KMS-11 (cell line): Measurements from ENCODE around the gene PPM1H.
"Not testable (repeated sequence)": the region's sequence is repeated elsewhere in the genome, so short reads cannot be mapped to it uniquely, and the experiment has no call there.

Source experiments
- H2AFZ ChIP-seq: fragments of 200-600 bp; sonication (generic); 2 replicates; pipeline ENCODE4 v1.6.1; 2016; ENCODE audit warnings: antibody characterized with exemption, mixed run types, low read depth
- H3K27ac ChIP-seq: fragments of 200-600 bp; sonication (generic); 2 replicates; pipeline ENCODE4 v1.6.1; 2016; ENCODE audit warnings: mild to moderate bottlenecking, mixed run types
- H3K27me3 ChIP-seq: fragments of 200-600 bp; sonication (generic); 2 replicates; pipeline ENCODE4 v1.6.1; 2017; ENCODE audit warnings: mild to moderate bottlenecking, low read depth, mixed run types, moderate library complexity; ENCODE audit not compliant: insufficient read depth
- H3K36me3 ChIP-seq: fragments of 200-600 bp; sonication (generic); 2 replicates; pipeline ENCODE4 v1.6.1; 2017; ENCODE audit warnings: mild to moderate bottlenecking, mixed run types; ENCODE audit not compliant: insufficient read depth
- H3K4me1 ChIP-seq: fragments of 200-600 bp; sonication (generic); 2 replicates; pipeline ENCODE4 v1.6.1; 2016; ENCODE audit warnings: mild to moderate bottlenecking, low read depth, mixed run types; ENCODE audit not compliant: poor library complexity, severe bottlenecking
- H3K4me2 ChIP-seq: fragments of 200-600 bp; sonication (generic); 2 replicates; pipeline ENCODE4 v1.7.0; 2016; ENCODE audit warnings: mild to moderate bottlenecking, mixed run types
- H3K4me3 ChIP-seq: fragments of 200-600 bp; sonication (generic); IDR thresholded peaks from 2 replicates; pipeline ENCODE4 v1.6.1; 2017; ENCODE audit warnings: low read depth, low read length, mixed read lengths; ENCODE audit not compliant: insufficient read depth
- H3K79me2 ChIP-seq: fragments of 200-600 bp; sonication (generic); 2 replicates; pipeline ENCODE4 v1.6.1; 2016; ENCODE audit warnings: low read depth, mixed run types; ENCODE audit not compliant: insufficient read depth
- H3K9ac ChIP-seq: fragments of 200-600 bp; sonication (generic); 2 replicates; pipeline ENCODE4 v1.6.1; 2016; ENCODE audit warnings: mild to moderate bottlenecking, mixed run types
- H4K20me1 ChIP-seq: fragments of 200-600 bp; sonication (generic); 2 replicates; pipeline ENCODE4 v1.6.1; 2016; ENCODE audit warnings: mild to moderate bottlenecking, mixed run types; ENCODE audit not compliant: insufficient read depth
- TF ChIP-seq, protein P1 (sequence below): fragments of 200-600 bp; sonication (generic); conservative IDR thresholded peaks from 2 replicates; pipeline ENCODE4 v1.6.1; 2017; ENCODE audit warnings: low read depth, mild to moderate bottlenecking, antibody characterized with exemption, low read length, moderate library complexity, mixed read lengths

PPM1H gene

GRCh38 chr12:62950317-62950716, 15.4 kb upstream of the PPM1H start:
- Histone ChIP-seq H3K36me3 (no peaks in the 10 kb centered on the region), H3K79me2 (no peaks in the 10 kb centered on the region), H3K4me1 (peaks cover under 1% of the 10 kb centered on the region), H3K27me3 (no peaks in the 10 kb centered on the region), H3K4me2 (no peak overlapping the region), H3K9ac (no peak overlapping the region), H3K27ac (no peak overlapping the region), H2AFZ (no peak overlapping the region), H4K20me1 (no peaks in the 10 kb centered on the region), H3K4me3 (no peak overlapping the region)
- TF ChIP-seq, protein P1, sequence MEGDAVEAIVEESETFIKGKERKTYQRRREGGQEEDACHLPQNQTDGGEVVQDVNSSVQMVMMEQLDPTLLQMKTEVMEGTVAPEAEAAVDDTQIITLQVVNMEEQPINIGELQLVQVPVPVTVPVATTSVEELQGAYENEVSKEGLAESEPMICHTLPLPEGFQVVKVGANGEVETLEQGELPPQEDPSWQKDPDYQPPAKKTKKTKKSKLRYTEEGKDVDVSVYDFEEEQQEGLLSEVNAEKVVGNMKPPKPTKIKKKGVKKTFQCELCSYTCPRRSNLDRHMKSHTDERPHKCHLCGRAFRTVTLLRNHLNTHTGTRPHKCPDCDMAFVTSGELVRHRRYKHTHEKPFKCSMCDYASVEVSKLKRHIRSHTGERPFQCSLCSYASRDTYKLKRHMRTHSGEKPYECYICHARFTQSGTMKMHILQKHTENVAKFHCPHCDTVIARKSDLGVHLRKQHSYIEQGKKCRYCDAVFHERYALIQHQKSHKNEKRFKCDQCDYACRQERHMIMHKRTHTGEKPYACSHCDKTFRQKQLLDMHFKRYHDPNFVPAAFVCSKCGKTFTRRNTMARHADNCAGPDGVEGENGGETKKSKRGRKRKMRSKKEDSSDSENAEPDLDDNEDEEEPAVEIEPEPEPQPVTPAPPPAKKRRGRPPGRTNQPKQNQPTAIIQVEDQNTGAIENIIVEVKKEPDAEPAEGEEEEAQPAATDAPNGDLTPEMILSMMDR = no peak

DNA sequence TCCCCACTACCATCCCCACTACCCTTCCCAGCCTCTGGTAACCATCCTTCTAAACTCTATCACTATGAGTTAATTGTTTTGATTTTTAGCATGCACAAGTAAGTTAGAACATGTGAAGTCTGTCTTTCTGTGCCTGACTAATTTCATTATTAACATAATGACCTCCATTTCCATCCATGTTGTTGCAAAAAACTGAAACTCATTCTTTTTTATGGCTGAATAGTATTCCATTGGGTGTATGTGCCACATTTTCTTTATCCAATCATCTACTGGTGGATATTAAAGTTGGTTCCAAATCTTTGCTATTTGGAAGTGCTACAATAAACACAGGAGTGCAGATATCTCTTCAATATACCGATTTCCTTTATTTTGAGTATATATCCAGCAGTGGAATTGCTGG, 13.2 kb upstream of the PPM1H start:
- no peaks in the 10 kb centered on the region for H4K20me1 ChIP-seq
- H3K27ac ChIP-seq = no peak overlapping the region
- no peak overlapping the region for H2AFZ ChIP-seq
- H3K9ac ChIP-seq = no peak overlapping the region
- no peaks in the 10 kb centered on the region for H3K79me2 ChIP-seq
- TF ChIP-seq, protein P1 = no peak
- no peak overlapping the region for H3K4me2 ChIP-seq
- no peaks in the 10 kb centered on the region for H3K4me1 ChIP-seq
- H3K4me3 ChIP-seq = no peak overlapping the region
- no peaks in the 10 kb centered on the region for H3K36me3 ChIP-seq
- no peaks in the 10 kb centered on the region for H3K27me3 ChIP-seq

DNA sequence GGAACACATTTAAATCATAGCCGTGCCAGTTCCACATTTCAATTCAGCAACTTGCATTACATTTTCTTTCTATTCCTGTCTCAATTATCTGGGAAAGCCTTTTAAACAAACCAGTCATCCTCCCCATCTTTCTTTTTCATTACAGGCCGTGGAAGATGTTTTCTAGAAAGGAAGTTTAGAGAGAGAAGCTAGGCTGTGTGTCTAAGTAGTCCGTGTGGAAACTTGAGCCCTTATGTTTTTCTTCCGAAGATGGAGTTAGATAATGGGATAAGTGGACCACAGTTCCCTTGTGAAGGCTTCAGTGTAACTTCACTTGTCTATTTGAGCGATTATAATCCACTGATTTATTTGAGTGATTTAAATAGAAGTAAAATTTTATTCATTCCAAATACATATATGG, 12.4 kb upstream of the PPM1H start:
- Histone ChIP-seq H2AFZ (no peak overlapping the region), H3K4me1 (no peaks in the 10 kb centered on the region), H3K79me2 (no peaks in the 10 kb centered on the region)

GRCh38 chr12:62943779-62944395, 8.9 kb upstream of the PPM1H start:
- H3K4me2 ChIP-seq = no peak overlapping the region
- TF ChIP-seq, protein P1 = no peak
- no peak overlapping the region for H3K9ac ChIP-seq
- no peaks in the 10 kb centered on the region for H3K4me1 ChIP-seq
- H3K79me2 ChIP-seq = no peaks in the 10 kb centered on the region
- no peaks in the 10 kb centered on the region for H3K27me3 ChIP-seq
- H2AFZ ChIP-seq = no peak overlapping the region
- H3K36me3 ChIP-seq = no peaks in the 10 kb centered on the region
- no peaks in the 10 kb centered on the region for H4K20me1 ChIP-seq
- no peak overlapping the region for H3K4me3 ChIP-seq
- H3K27ac ChIP-seq = no peak overlapping the region

More for the DNA sequence above, 12.4 kb upstream of the PPM1H start:
- H3K4me2 ChIP-seq = no peak overlapping the region
- no peak overlapping the region for H3K9ac ChIP-seq
- H3K27ac ChIP-seq = no peak overlapping the region
- TF ChIP-seq, protein P1 = no peak
- no peaks in the 10 kb centered on the region for H3K36me3 ChIP-seq
- no peaks in the 10 kb centered on the region for H4K20me1 ChIP-seq
- H3K4me3 ChIP-seq = no peak overlapping the region
- no peaks in the 10 kb centered on the region for H3K27me3 ChIP-seq

GRCh38 chr12:62942316-62942715, 7.4 kb upstream of the PPM1H start:
- not testable (repeated sequence) for H3K4me3 ChIP-seq, H3K4me2 ChIP-seq, H3K4me1 ChIP-seq, H4K20me1 ChIP-seq, H3K79me2 ChIP-seq, H2AFZ ChIP-seq, H3K9ac ChIP-seq, H3K27me3 ChIP-seq, H3K36me3 ChIP-seq, H3K27ac ChIP-seq
